ENCODE data around the gene PRPF19.

PRPF19 gene

GRCh38 chr11:60871378-60872061 lies 34.9 kb downstream of the PRPF19 start:
- Histone ChIP-seq H3F3A (ENCODE audit: insufficient read depth) (no peaks in the 10 kb centered on the region), H3K9ac (ENCODE audit: low read length) (no peak overlapping the region), H3K79me2 (ENCODE audit: insufficient read depth, low read length) (no peaks in the 10 kb centered on the region), H3K4me2 (ENCODE audit: low read depth, low read length, poor library complexity, severe bottlenecking) (no peak overlapping the region), H4K20me1 (ENCODE audit: low read depth, low read length) (no peaks in the 10 kb centered on the region), H3K4me3 (ENCODE audit: insufficient read depth, low read length, poor library complexity, severe bottlenecking) (no peak overlapping the region), H2AFZ (ENCODE audit: low read depth, low read length, severe bottlenecking) (no peak overlapping the region), H3K36me3 (ENCODE audit: low read length) (no peaks in the 10 kb centered on the region), H3K27ac (ENCODE audit: low read depth, low read length) (no peak overlapping the region), H3K27me3 (ENCODE audit: low read length) (no peaks in the 10 kb centered on the region), H3K9me3 (ENCODE audit: insufficient read depth, low read length) (no peaks in the 10 kb centered on the region), H3K9me2 (replicated peaks; ENCODE audit: insufficient read depth, low read length) (no peaks in the 10 kb centered on the region)
- TF ChIP-seq CTCF (IDR thresholded peaks at IDR 0.05; ENCODE audit: insufficient read depth, low read length, poor library complexity, severe bottlenecking) (no peak), EZH2phosphoT487 (conservative IDR thresholded peaks at IDR 0.05; ENCODE audit: low read length) (no peak)

- H3K27me3 ChIP-seq (ENCODE audit: low read length), result no peaks in the 10 kb centered on the region
- H3K4me3 ChIP-seq (ENCODE audit: insufficient read depth, low read length, poor library complexity, severe bottlenecking), result no peak overlapping the region
- no peak overlapping the region for H3K4me2 ChIP-seq (ENCODE audit: low read depth, low read length, poor library complexity, severe bottlenecking)
- no peaks in the 10 kb centered on the region for H3K9me3 ChIP-seq (ENCODE audit: insufficient read depth, low read length)
- no peaks in the 10 kb centered on the region for H3K36me3 ChIP-seq (ENCODE audit: low read length)
- H3K79me2 ChIP-seq (ENCODE audit: insufficient read depth, low read length), result no peaks in the 10 kb centered on the region
- H4K20me1 ChIP-seq (ENCODE audit: low read depth, low read length), result no peaks in the 10 kb centered on the region
- H3K9ac ChIP-seq (ENCODE audit: low read length), result no peak overlapping the region
- no peaks in the 10 kb centered on the region for H3K9me2 ChIP-seq (replicated peaks; ENCODE audit: insufficient read depth, low read length)
- no peak overlapping the region for H2AFZ ChIP-seq (ENCODE audit: low read depth, low read length, severe bottlenecking)
- H3K27ac ChIP-seq (ENCODE audit: low read depth, low read length), result no peak overlapping the region
- TF ChIP-seq EZH2phosphoT487 (conservative IDR thresholded peaks at IDR 0.05; ENCODE audit: low read length) (no peak), CTCF (IDR thresholded peaks at IDR 0.05; ENCODE audit: insufficient read depth, low read length, poor library complexity, severe bottlenecking) (no peak)
- H3F3A ChIP-seq (ENCODE audit: insufficient read depth), result no peaks in the 10 kb centered on the region
Measured at GRCh38 chr11:60870733-60871377, 35.5 kb downstream of the PRPF19 start.

- Histone ChIP-seq H4K20me1 (ENCODE audit: low read depth, low read length) (no peaks in the 10 kb centered on the region), H3K9me2 (replicated peaks; ENCODE audit: insufficient read depth, low read length) (no peaks in the 10 kb centered on the region), H3K4me2 (ENCODE audit: low read depth, low read length, poor library complexity, severe bottlenecking) (no peak overlapping the region), H3K27ac (ENCODE audit: low read depth, low read length) (no peak overlapping the region), H3K9ac (ENCODE audit: low read length) (no peak overlapping the region), H3K27me3 (ENCODE audit: low read length) (no peaks in the 10 kb centered on the region), H3K9me3 (ENCODE audit: insufficient read depth, low read length) (no peaks in the 10 kb centered on the region), H2AFZ (ENCODE audit: low read depth, low read length, severe bottlenecking) (no peak overlapping the region), H3K4me3 (ENCODE audit: insufficient read depth, low read length, poor library complexity, severe bottlenecking) (no peak overlapping the region), H3K79me2 (ENCODE audit: insufficient read depth, low read length) (no peaks in the 10 kb centered on the region), H3K36me3 (ENCODE audit: low read length) (no peaks in the 10 kb centered on the region), H3F3A (ENCODE audit: insufficient read depth) (no peaks in the 10 kb centered on the region)
- no peak for TF ChIP-seq EZH2phosphoT487 (conservative IDR thresholded peaks at IDR 0.05; ENCODE audit: low read length)
Measured at GRCh38 chr11:60870276-60870675, 36.1 kb downstream of the PRPF19 start.

GRCh38 chr11:60869451-60869825 lies 36.9 kb downstream of the PRPF19 start:
- no peak overlapping the region for H3K27ac ChIP-seq (ENCODE audit: low read depth, low read length)
- H3K27me3 ChIP-seq (ENCODE audit: low read length), result no peaks in the 10 kb centered on the region
- no peaks in the 10 kb centered on the region for H3K36me3 ChIP-seq (ENCODE audit: low read length)
- no peaks in the 10 kb centered on the region for H3K79me2 ChIP-seq (ENCODE audit: insufficient read depth, low read length)
- no peak overlapping the region for H3K4me3 ChIP-seq (ENCODE audit: insufficient read depth, low read length, poor library complexity, severe bottlenecking)
- TF ChIP-seq CTCF (IDR thresholded peaks at IDR 0.05; ENCODE audit: insufficient read depth, low read length, poor library complexity, severe bottlenecking), result no peak
- no peak for TF ChIP-seq EZH2phosphoT487 (conservative IDR thresholded peaks at IDR 0.05; ENCODE audit: low read length)
- H4K20me1 ChIP-seq (ENCODE audit: low read depth, low read length), result no peaks in the 10 kb centered on the region
- no peaks in the 10 kb centered on the region for H3K9me3 ChIP-seq (ENCODE audit: insufficient read depth, low read length)
- no peak overlapping the region for H3K9ac ChIP-seq (ENCODE audit: low read length)
- no peaks in the 10 kb centered on the region for H3F3A ChIP-seq (ENCODE audit: insufficient read depth)
- no peaks in the 10 kb centered on the region for H3K9me2 ChIP-seq (replicated peaks; ENCODE audit: insufficient read depth, low read length)
- H3K4me2 ChIP-seq (ENCODE audit: low read depth, low read length, poor library complexity, severe bottlenecking), result no peak overlapping the region
- H2AFZ ChIP-seq (ENCODE audit: low read depth, low read length, severe bottlenecking), result no peak overlapping the region

Data from SU-DHL-6 (cell line).